Spleen (tissue), 13 donors: Measurements from ENCODE around the gene MGME1. TPM values are rescaled to one million over a fixed set of nuclear protein-coding genes. Genes with fewer than 3 reads are reported as not detected.
A peak's percentile ranks its signal among the peaks of the same experiment; 100 is the strongest.

Experiments used
- DNase-seq: peaks from one replicate; pipeline ENCODE4 v3.0.0-alpha.2; 2020
- H3K27ac ChIP-seq, 8 donors: fragments of 200-600 bp; sonication (generic) in 7 of 8; 1 replicate in 4 of 8; 2 replicates in 4 of 8; pipeline versions ENCODE4 v1.5.0 to v1.8.0; 2016 to 2021; ENCODE audit warnings: inconsistent platforms in 4 of 8, mild to moderate bottlenecking in 4 of 8, moderate library complexity in 1 of 8
- H3K27me3 ChIP-seq, 7 donors: fragments of 200-600 bp; sonication (generic) in 6 of 7; replicated peaks in 1 of 7; 1 replicate in 4 of 7; 2 replicates in 3 of 7; pipeline versions ENCODE4 v1.5.0 to v1.8.0; 2016 to 2021; ENCODE audit warnings: inconsistent platforms in 3 of 7, mild to moderate bottlenecking in 1 of 7
- H3K36me3 ChIP-seq, 6 donors: fragments of 200-600 bp; sonication (generic) in 5 of 6; 1 replicate in 4 of 6; 2 replicates in 2 of 6; pipeline versions ENCODE4 v1.5.0 to v1.8.0; 2016 to 2021; ENCODE audit warnings: inconsistent platforms in 2 of 6
- H3K4me1 ChIP-seq, 6 donors: fragments of 200-600 bp; sonication (generic) in 5 of 6; 1 replicate in 3 of 6; 2 replicates in 3 of 6; pipeline versions ENCODE4 v1.5.0 to v1.8.0; 2016 to 2021; ENCODE audit warnings: inconsistent platforms in 3 of 6
- H3K4me3 ChIP-seq, 8 donors: fragments of 200-600 bp; sonication (generic) in 7 of 8; 1 replicate in 4 of 8; 2 replicates in 4 of 8; pipeline versions ENCODE4 v1.5.0 to v1.8.0; 2016 to 2021; ENCODE audit warnings: inconsistent platforms in 4 of 8, mild to moderate bottlenecking in 4 of 8, moderate library complexity in 2 of 8
- H3K9me3 ChIP-seq, 8 donors: fragments of 200-600 bp; sonication (generic) in 7 of 8; 1 replicate in 4 of 8; 2 replicates in 4 of 8; pipeline versions ENCODE4 v1.5.0 to v1.8.0; 2016 to 2021; ENCODE audit warnings: inconsistent platforms in 4 of 8
- POLR2A ChIP-seq, 3 donors: fragments of 450-650 bp; IDR thresholded peaks; one replicate each; pipeline ENCODE4 v1.5.1; 2017; ENCODE audit warnings: antibody characterized with exemption in 3 of 3, mild to moderate bottlenecking in 1 of 3
- POLR2AphosphoS5 ChIP-seq, 3 donors: sonication (generic); formaldehyde crosslinking; IDR thresholded peaks; one replicate each; pipeline ENCODE4 v1.5.1; 2017; ENCODE audit warnings: antibody characterized with exemption in 3 of 3
- WGBS, 5 donors: extraction: QIAGEN DNeasy Blood & Tissue Kit in 3 of 5; methylation state at CpG; one replicate each; pipeline versions ENCODE4 v1.1.5 to v1.1.7; 2013 to 2018; 5-methylcytosine and 5-hydroxymethylcytosine counted together
- intact Hi-C: fragments of 100-400 bp; cut with DNase I; formaldehyde crosslinking; loops from one replicate; pipeline ENCODE4 v1.15.0; 2023; ENCODE audit warnings: low total_unique reads
- long read RNA-seq, 2 donors: transcript quantifications; one replicate each; lab custom pipeline, GENCODE V29; 2026
- polyA plus RNA-seq, 3 donors: library from polyadenylated mRNA; stranded (reverse); fragments of 200-250 nt; gene quantifications; one replicate each; pipeline ENCODE4 v1.2.1, GENCODE V29; 2013
- total RNA-seq, 7 donors: library from RNA; depleted of rRNA in 3 of 7; stranded (reverse); fragments of >200 nt in 3 of 7; fragmentation: NEBNext Ultra II Directional in 4 of 7; extraction: Animal tissue kit (Norgen Biotek cat#: 25700) in 4 of 7; gene quantifications; one replicate each; pipeline versions ENCODE4 v1.1.0 to v1.2.1, GENCODE V29; 2016 to 2021
- TF ChIP-seq, protein P1 (sequence below), 11 experiments: fragments of 200-600 bp in 7 of 11; fragments of 450-650 bp in 4 of 11; sonication (generic) in 4 of 11; IDR thresholded peaks in 8 of 11; conservative IDR thresholded peaks in 3 of 11; 1 replicate in 7 of 11; 2 replicates in 4 of 11; pipeline versions ENCODE4 v1.4.0 to v1.8.0; 2016 to 2021; ENCODE audit warnings: antibody characterized with exemption in 11 of 11, inconsistent platforms in 4 of 11, mild to moderate bottlenecking in 1 of 11
- donor health status: healthy with polysubstance abuse.
- donor health status: DM: no; HTN: no; CAD: no; lungs with moderate emphysema.
- donor health status: DM: no; HTN: no; CAD: no.
- donor health status: Bipolar disorder and iron deficiency.
- donor health status: healthy.
- donor health status: DM: no; HTN: no; CAD: no.
- donor health status: DM: yes; HTN: yes; CAD: no.

The MGME1 gene, protein sequence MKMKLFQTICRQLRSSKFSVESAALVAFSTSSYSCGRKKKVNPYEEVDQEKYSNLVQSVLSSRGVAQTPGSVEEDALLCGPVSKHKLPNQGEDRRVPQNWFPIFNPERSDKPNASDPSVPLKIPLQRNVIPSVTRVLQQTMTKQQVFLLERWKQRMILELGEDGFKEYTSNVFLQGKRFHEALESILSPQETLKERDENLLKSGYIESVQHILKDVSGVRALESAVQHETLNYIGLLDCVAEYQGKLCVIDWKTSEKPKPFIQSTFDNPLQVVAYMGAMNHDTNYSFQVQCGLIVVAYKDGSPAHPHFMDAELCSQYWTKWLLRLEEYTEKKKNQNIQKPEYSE
- total RNA-seq (10 to 100 TPM; 20.9 to 33.4 (median 28.4) TPM), polyA plus RNA-seq (10 to 100 TPM; 22.5 to 33.1 (median 26.2) TPM)
- long read RNA-seq, donor 1, partial matches to known transcripts, result 0 of 4 reads
- long read RNA-seq, donor 1, other reads (novel, unspliced or antisense), result 0 of 4 reads
- long read RNA-seq, donor 2, partial matches to known transcripts, result 0 of 5 reads
- long read RNA-seq, donor 2, other reads (novel, unspliced or antisense), result 0 of 5 reads

DNA sequence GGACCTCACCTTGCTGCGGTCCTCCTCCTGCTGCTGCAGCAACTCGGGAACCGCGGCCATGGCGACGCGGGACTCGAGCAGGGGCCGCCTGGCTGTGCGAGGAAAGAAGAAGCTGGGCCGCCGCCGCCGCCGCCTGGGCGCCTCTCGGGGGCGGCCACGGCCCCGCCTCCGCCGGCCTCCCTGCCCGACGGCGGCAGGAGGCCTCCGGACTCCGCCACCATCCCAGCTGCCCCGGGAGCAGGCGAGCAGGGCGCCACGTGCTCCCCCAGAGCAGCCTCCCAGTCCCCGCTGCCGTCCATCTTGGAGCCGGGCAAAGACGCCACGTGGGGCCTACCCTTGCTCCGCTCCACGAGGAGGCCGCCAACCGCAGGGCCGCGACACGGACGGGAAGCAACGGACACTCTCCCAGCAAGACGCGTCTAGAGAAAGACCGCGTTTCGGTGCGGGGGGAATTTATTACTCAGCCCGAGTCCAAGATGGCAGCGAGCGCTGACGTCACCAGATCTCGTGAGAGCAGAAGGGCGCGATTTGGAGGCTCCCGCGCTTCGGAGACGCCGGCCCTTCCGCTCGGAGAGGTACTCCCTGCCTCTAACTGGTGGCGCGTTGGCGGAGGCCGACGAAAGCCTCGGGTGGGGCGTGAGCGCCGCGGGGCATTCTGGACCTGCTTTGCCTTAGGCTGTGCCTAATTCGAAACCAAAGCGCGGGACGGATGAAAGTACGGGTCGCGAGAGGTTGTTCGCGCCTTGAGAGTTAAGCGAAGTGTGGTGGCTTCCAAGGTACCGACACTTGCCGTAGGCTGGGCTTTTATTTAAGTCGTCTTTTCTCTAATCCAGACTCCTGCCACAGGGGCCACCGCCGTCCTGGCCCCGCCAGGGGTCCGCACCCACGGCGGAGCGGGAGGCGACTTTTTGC lies at the start of gene MGME1, which contains the start of gene SNX5:
TSS of gene MGME1 (plus strand) at position 653 of the 912 bp plus-strand sequence. CDS start 842 bp downstream, outside the sequence.
TSS of gene SNX5 (minus strand) at position 429 of the 912 bp plus-strand sequence. CDS start at position 60, 369 bp downstream.
- WGBS, 5 donors, result 0 to 1% (median 0%) methylated on average over 22 to 96 of the region's 96 CpGs

DNA sequence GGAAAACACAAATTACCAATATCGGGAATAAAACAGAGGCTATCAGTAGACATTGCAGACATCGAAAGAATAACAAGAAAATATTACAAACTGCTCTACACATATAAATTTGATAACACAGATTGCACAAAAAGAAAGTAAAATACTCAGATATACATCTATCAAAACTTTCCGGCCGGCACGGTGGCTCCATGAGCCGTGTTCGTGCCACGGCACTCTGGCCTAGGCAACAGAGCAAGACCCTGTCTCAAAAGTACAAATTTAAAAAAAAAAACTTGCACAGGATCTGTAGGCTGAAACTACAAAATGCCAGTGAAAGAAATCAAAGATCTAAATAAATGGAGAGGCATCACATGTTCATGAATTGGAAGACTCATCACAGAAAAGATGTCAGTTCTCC lies 49.7 kb upstream of the MGME1 start:
- no peaks in the 10 kb centered on the region for H3K9me3 ChIP-seq
- WGBS, 5 donors, result 94 to 98% (median 96%) methylated on average over 8 of the region's 8 CpGs
- H3K4me3 ChIP-seq, result no peak overlapping the region
- intact Hi-C loops, result no loop called here
- H3K4me1 ChIP-seq, result no peaks in the 10 kb centered on the region
- H3K36me3 ChIP-seq, result no peaks in the 10 kb centered on the region
- H3K27me3 ChIP-seq, result no peaks in the 10 kb centered on the region
- DNase-seq, result no peak
- TF ChIP-seq POLR2A (IDR thresholded peaks at IDR 0.05), result no peak
- no peak for TF ChIP-seq POLR2AphosphoS5 (IDR thresholded peaks at IDR 0.05)
- TF ChIP-seq, protein P1, sequence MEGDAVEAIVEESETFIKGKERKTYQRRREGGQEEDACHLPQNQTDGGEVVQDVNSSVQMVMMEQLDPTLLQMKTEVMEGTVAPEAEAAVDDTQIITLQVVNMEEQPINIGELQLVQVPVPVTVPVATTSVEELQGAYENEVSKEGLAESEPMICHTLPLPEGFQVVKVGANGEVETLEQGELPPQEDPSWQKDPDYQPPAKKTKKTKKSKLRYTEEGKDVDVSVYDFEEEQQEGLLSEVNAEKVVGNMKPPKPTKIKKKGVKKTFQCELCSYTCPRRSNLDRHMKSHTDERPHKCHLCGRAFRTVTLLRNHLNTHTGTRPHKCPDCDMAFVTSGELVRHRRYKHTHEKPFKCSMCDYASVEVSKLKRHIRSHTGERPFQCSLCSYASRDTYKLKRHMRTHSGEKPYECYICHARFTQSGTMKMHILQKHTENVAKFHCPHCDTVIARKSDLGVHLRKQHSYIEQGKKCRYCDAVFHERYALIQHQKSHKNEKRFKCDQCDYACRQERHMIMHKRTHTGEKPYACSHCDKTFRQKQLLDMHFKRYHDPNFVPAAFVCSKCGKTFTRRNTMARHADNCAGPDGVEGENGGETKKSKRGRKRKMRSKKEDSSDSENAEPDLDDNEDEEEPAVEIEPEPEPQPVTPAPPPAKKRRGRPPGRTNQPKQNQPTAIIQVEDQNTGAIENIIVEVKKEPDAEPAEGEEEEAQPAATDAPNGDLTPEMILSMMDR (IDR thresholded peaks at IDR 0.05 in 8 of 11, conservative IDR thresholded peaks at IDR 0.05 in 3 of 11), result no peak
- no peak overlapping the region for H3K27ac ChIP-seq

More for the DNA sequence above, at the start of gene MGME1, which contains the start of gene SNX5:
- intact Hi-C loops, result no loop called here
- H3K36me3 ChIP-seq, result no peaks in the 10 kb centered on the region
- DNase-seq, result peak; percentile 100
- H3K4me1 ChIP-seq, result peaks cover 32 to 85% (median 75%) of the 10 kb centered on the region in 6 donors
- TF ChIP-seq POLR2A (IDR thresholded peaks at IDR 0.05) (peak in 2 of 3 donors; percentile 17 to 31), POLR2AphosphoS5 (IDR thresholded peaks at IDR 0.05) (peak; percentile 95 to 96 (median 96))
- TF ChIP-seq, protein P1 (IDR thresholded peaks at IDR 0.05 in 8 of 11, conservative IDR thresholded peaks at IDR 0.05 in 3 of 11), result peak in 6 of 11 experiments; percentile 14 to 62 (median 54)
- peak within 1 kb of the TSS; percentile 95 to 99 (median 98) for H3K27ac ChIP-seq
- no peaks in the 10 kb centered on the region for H3K9me3 ChIP-seq
- peak within 1 kb of the TSS; percentile 76 to 94 (median 89) for H3K4me3 ChIP-seq
- H3K27me3 ChIP-seq, result no peaks in the 10 kb centered on the region

DNA sequence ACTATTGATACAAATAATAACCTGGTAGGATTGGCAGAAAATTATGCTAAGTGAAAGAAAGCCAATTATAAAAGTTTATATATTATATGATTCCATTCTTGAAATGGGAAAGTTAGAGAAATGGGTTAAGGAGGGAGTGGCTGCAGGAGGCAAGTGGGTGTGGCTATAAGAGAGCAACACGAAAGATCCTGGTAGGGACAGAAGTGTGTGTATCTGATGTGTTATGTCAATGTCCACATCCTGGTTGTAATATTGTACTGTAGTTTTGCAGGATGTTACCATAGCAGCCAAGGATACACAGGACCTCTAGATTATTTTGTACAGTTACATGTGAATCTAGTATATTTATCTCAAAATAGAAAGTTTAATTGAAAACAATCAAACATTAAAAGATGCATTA lies 47.0 kb upstream of the MGME1 start:
- Histone ChIP-seq H3K9me3 (no peaks in the 10 kb centered on the region), H3K27me3 (no peaks in the 10 kb centered on the region), H3K36me3 (no peaks in the 10 kb centered on the region), H3K4me3 (no peak overlapping the region), H3K27ac (no peak overlapping the region), H3K4me1 (no peaks in the 10 kb centered on the region)
- intact Hi-C loops, result no loop called here
- DNase-seq, result no peak
- 13 to 48% (median 21%) methylated on average over 1 of the region's 1 CpG for WGBS, 5 donors
- TF ChIP-seq POLR2A (IDR thresholded peaks at IDR 0.05) (no peak), POLR2AphosphoS5 (IDR thresholded peaks at IDR 0.05) (no peak)
- TF ChIP-seq, protein P1 (IDR thresholded peaks at IDR 0.05 in 8 of 11, conservative IDR thresholded peaks at IDR 0.05 in 3 of 11), result no peak
